Esophagus muscularis mucosa (tissue), 4 donors: Measurements from ENCODE around the gene CDRT4. TPM values are rescaled to one million over a fixed set of nuclear protein-coding genes. Genes with fewer than 3 reads are reported as not detected.
A peak's percentile ranks its signal among the peaks of the same experiment; 100 is the strongest.

Source experiments
- DNase-seq: peaks from one replicate; pipeline ENCODE4 v3.0.0-alpha.2; 2017; ENCODE audit errors: extremely low spot score
- H3K27ac ChIP-seq, 4 donors: fragments of 200-600 bp; sonication (generic); replicated peaks in 1 of 4; 1 replicate in 3 of 4; 2 replicates in 1 of 4; pipeline ENCODE4 v1.5.1; 2016 to 2019; ENCODE audit warnings: mild to moderate bottlenecking in 1 of 4
- H3K27me3 ChIP-seq, 4 donors: fragments of 200-600 bp; sonication (generic); one replicate each; pipeline versions ENCODE4 v1.5.1 to v1.6.0; 2016 to 2019
- H3K36me3 ChIP-seq, 4 donors: fragments of 200-600 bp; sonication (generic); one replicate each; pipeline ENCODE4 v1.5.1; 2016 to 2019
- H3K4me1 ChIP-seq, 4 donors: fragments of 200-600 bp; sonication (generic); one replicate each; pipeline ENCODE4 v1.5.1; 2016 to 2019
- H3K4me3 ChIP-seq, 4 donors: fragments of 200-600 bp; sonication (generic); 1 replicate in 2 of 4; 2 replicates in 2 of 4; pipeline ENCODE4 v1.5.1; 2016 to 2019; ENCODE audit warnings: mild to moderate bottlenecking in 4 of 4, moderate library complexity in 1 of 4
- H3K9me3 ChIP-seq, 4 donors: fragments of 200-600 bp; sonication (generic); 1 replicate in 3 of 4; 2 replicates in 1 of 4; pipeline ENCODE4 v1.5.1; 2016 to 2019
- CTCF ChIP-seq, 3 experiments: fragments of 200-600 bp in 2 of 3; fragments of 450-650 bp in 1 of 3; sonication (generic) in 2 of 3; IDR thresholded peaks; one replicate each; pipeline ENCODE4 v1.5.1; 2017 to 2019; ENCODE audit warnings: antibody characterized with exemption in 3 of 3, mild to moderate bottlenecking in 2 of 3, moderate library complexity in 1 of 3
- EP300 ChIP-seq: sonication (generic); formaldehyde crosslinking; IDR thresholded peaks from one replicate; pipeline ENCODE4 v1.6.1; 2017; ENCODE audit warnings: antibody characterized with exemption
- POLR2A ChIP-seq: fragments of 450-650 bp; IDR thresholded peaks from one replicate; pipeline ENCODE4 v1.6.1; 2017; ENCODE audit warnings: antibody characterized with exemption, moderate library complexity, mild to moderate bottlenecking, low read depth
- POLR2AphosphoS5 ChIP-seq, 2 donors: sonication (generic); formaldehyde crosslinking; IDR thresholded peaks; one replicate each; pipeline ENCODE4 v1.6.1; 2017; ENCODE audit warnings: antibody characterized with exemption in 2 of 2
- WGBS: methylation state at CpG from one replicate; pipeline ENCODE4 v1.1.5; 2018; 5-methylcytosine and 5-hydroxymethylcytosine counted together
- intact Hi-C: fragments of 100-400 bp; cut with DNase I; formaldehyde crosslinking; loops from one replicate; pipeline ENCODE4 v1.15.1; 2023
- total RNA-seq, 4 donors: library from RNA; depleted of rRNA; stranded (reverse); fragments of >200 nt; gene quantifications; one replicate each; pipeline versions ENCODE4 v1.1.0 to v1.2.1, GENCODE V29; 2016

CDRT4 gene
- total RNA-seq, 4 donors from 2014 or later = 1.6 to 6.6 (median 3.4) TPM

- H3K27me3 ChIP-seq = no peaks in the 10 kb centered on the region
- intact Hi-C loops = no loop called here
- no peak for TF ChIP-seq EP300
- no peak for TF ChIP-seq POLR2AphosphoS5 (IDR thresholded peaks at IDR 0.05)
- TF ChIP-seq POLR2A = no peak
- no peak for TF ChIP-seq CTCF (IDR thresholded peaks at IDR 0.05)
- no peaks in the 10 kb centered on the region for H3K36me3 ChIP-seq
- WGBS = 66% methylated on average over 5 of the region's 5 CpGs
- H3K4me3 ChIP-seq = no peak overlapping the region
- H3K9me3 ChIP-seq = no peaks in the 10 kb centered on the region
- H3K27ac ChIP-seq = no peak overlapping the region
- DNase-seq = no peak
- H3K4me1 ChIP-seq = peaks cover 19 to 24% (median 21%) of the 10 kb centered on the region in 4 donors
These were observed 69.8 kb downstream of the CDRT4 start for GRCh38 chr17:15397620-15398019.

GRCh38 chr17:15395091-15395490, 72.3 kb downstream of the CDRT4 start:
- WGBS = 46% methylated on average over 4 of the region's 4 CpGs
- Histone ChIP-seq H3K9me3 (no peaks in the 10 kb centered on the region), H3K27ac (no peak overlapping the region), H3K4me3 (no peak overlapping the region), H3K36me3 (no peaks in the 10 kb centered on the region), H3K4me1 (peaks cover 19 to 24% (median 21%) of the 10 kb centered on the region in 4 donors), H3K27me3 (no peaks in the 10 kb centered on the region)
- intact Hi-C loops = no loop called here
- TF ChIP-seq POLR2AphosphoS5 (IDR thresholded peaks at IDR 0.05) = no peak
- TF ChIP-seq CTCF (IDR thresholded peaks at IDR 0.05) = no peak
- no peak for TF ChIP-seq EP300
- no peak for TF ChIP-seq POLR2A
- peak; percentile 66 for DNase-seq

- DNase-seq = no peak
- intact Hi-C loops = no loop called here
- H3K36me3 ChIP-seq = no peaks in the 10 kb centered on the region
- no peaks in the 10 kb centered on the region for H3K27me3 ChIP-seq
- H3K9me3 ChIP-seq = no peaks in the 10 kb centered on the region
- no peak overlapping the region for H3K4me3 ChIP-seq
- no peak overlapping the region for H3K27ac ChIP-seq
- peaks cover 7 to 11% (median 10%) of the 10 kb centered on the region in 4 donors for H3K4me1 ChIP-seq
- WGBS = 89% methylated on average over 7 of the region's 7 CpGs
- TF ChIP-seq EP300 (no peak), POLR2A (no peak), POLR2AphosphoS5 (IDR thresholded peaks at IDR 0.05) (no peak), CTCF (IDR thresholded peaks at IDR 0.05) (no peak)
These were observed 74.0 kb downstream of the CDRT4 start for GRCh38 chr17:15393414-15393813.

GRCh38 chr17:15392326-15392741, 75.1 kb downstream of the CDRT4 start:
- Histone ChIP-seq H3K9me3 (no peaks in the 10 kb centered on the region), H3K4me1 (no peaks in the 10 kb centered on the region), H3K36me3 (no peaks in the 10 kb centered on the region), H3K27ac (peak overlapping the region in 3 of 4 donors; percentile 16 to 46 (median 20)), H3K4me3 (no peak overlapping the region), H3K27me3 (no peaks in the 10 kb centered on the region)
- intact Hi-C loops = no loop called here
- no peak for DNase-seq
- TF ChIP-seq POLR2A (no peak), POLR2AphosphoS5 (IDR thresholded peaks at IDR 0.05) (peak in 1 of 2 donors; percentile 7)
- WGBS = 54% methylated on average over 5 of the region's 5 CpGs

- intact Hi-C loops = no loop called here
- Histone ChIP-seq H3K27me3 (no peaks in the 10 kb centered on the region), H3K4me3 (no peak overlapping the region), H3K27ac (no peak overlapping the region), H3K36me3 (no peaks in the 10 kb centered on the region), H3K4me1 (peaks cover 0 to 12% (median 3%) of the 10 kb centered on the region in 4 donors), H3K9me3 (no peaks in the 10 kb centered on the region)
- TF ChIP-seq CTCF (IDR thresholded peaks at IDR 0.05) (no peak), EP300 (no peak), POLR2A (no peak), POLR2AphosphoS5 (IDR thresholded peaks at IDR 0.05) (no peak)
- DNase-seq = peak; percentile 87
- 83% methylated on average over 8 of the region's 8 CpGs for WGBS
These were observed 78.9 kb downstream of the CDRT4 start for GRCh38 chr17:15388356-15389041.
